HCT116 (cell line): ENCODE measurements around the gene ATF2. TPM values are rescaled to one million over a fixed set of nuclear protein-coding genes. Genes with fewer than 3 reads are reported as not detected.

Experiments
- ATAC-seq: fragments of 200-7000 bp; cut with Tn5 transposase; 2 replicates; pipeline ENCODE4 v1.9.1; 2020; ENCODE audit warnings: mild to moderate bottlenecking, moderate library complexity
- BruUV-seq: library from RNA; stranded (reverse); fragments of 400-500 nt; replicated peaks from 2 replicates; lab custom pipeline; 2021; lab: Mats Ljungman, UMichigan
- CTCF ChIA-PET: fragments of 300-600 bp; sonication (Branson Sonifier 250); formaldehyde crosslinking; loops from one replicate; lab custom pipeline; 2021; ENCODE audit warnings: antibody characterized with exemption; lab: Charles Lee
- POLR2A ChIA-PET: fragments of 300-600, 350-600 bp; sonication (Branson Sonifier 250); formaldehyde crosslinking; loops from one replicate; lab custom pipeline; 2021; ENCODE audit warnings: antibody characterized with exemption; lab: Charles Lee
- RAD21 ChIA-PET, 2 experiments: fragments of 300-600 bp; sonication (Branson Sonifier 250); formaldehyde crosslinking; loops; one replicate each; lab custom pipeline; 2023; ENCODE audit warnings: low total read pairs in 2 of 2; ENCODE audit not compliant: uncharacterized antibody in 2 of 2, unreplicated experiment in 2 of 2, low non-redundant PET in 1 of 2; lab: Charles Lee
- DNase-seq: peaks from one replicate; pipeline ENCODE4 v3.0.0-alpha.2; 2010; ENCODE audit warnings: low read depth, low spot score
- H2AFZ ChIP-seq: fragments of 200-600 bp; shearing (Covaris generic), sonication (generic); 2 replicates; pipeline ENCODE4 v1.6.1; 2017; ENCODE audit warnings: low read depth, mixed run types, mixed read lengths, antibody characterized with exemption, low read length; ENCODE audit not compliant: poor library complexity, severe bottlenecking
- H3K27ac ChIP-seq: 2 replicates; pipeline ENCODE4 v1.5.1; 2012; ENCODE audit warnings: low read depth, low read length
- H3K27me3 ChIP-seq: fragments of 200-600 bp; sonication (generic); 2 replicates; pipeline ENCODE4 v1.6.1; 2016; ENCODE audit warnings: mixed run types, low read length, mixed read lengths; ENCODE audit not compliant: insufficient read depth
- H3K36me3 ChIP-seq, 2 experiments: fragments of 200-500 bp in 1 of 2; fragments of 200-600 bp in 1 of 2; sonication (Bioruptor generic) in 1 of 2; sonication (generic) in 1 of 2; 2 replicates each; pipeline versions ENCODE4 v1.5.1 to v1.6.1; 2014 to 2016; ENCODE audit warnings: low read length in 2 of 2, inconsistent platforms in 1 of 2, mixed read lengths in 1 of 2, mixed run types in 1 of 2; ENCODE audit not compliant: insufficient read depth in 2 of 2, control insufficient read depth in 1 of 2
- H3K4me1 ChIP-seq, 2 experiments: fragments of 200-600 bp in 1 of 2; sonication (generic) in 1 of 2; 2 replicates each; pipeline versions ENCODE4 v1.5.1 to v1.6.1; 2012 to 2017; ENCODE audit warnings: low read length in 2 of 2, inconsistent platforms in 1 of 2, mild to moderate bottlenecking in 1 of 2, mixed read lengths in 1 of 2, mixed run types in 1 of 2, moderate library complexity in 1 of 2; ENCODE audit not compliant: insufficient read depth in 2 of 2, control insufficient read depth in 1 of 2
- H3K4me2 ChIP-seq: fragments of 200-600 bp; sonication (generic); 2 replicates; pipeline ENCODE4 v1.6.1; 2017; ENCODE audit warnings: mixed run types, low read length, mixed read lengths
- H3K4me3 ChIP-seq, 2 experiments: fragments of 200-600 bp in 1 of 2; sonication (generic) in 1 of 2; replicated peaks in 1 of 2; 2 replicates each; pipeline ENCODE4 v1.5.1; 2011 to 2016; ENCODE audit warnings: low read length in 2 of 2, control low read depth in 1 of 2, low read depth in 1 of 2, mild to moderate bottlenecking in 1 of 2, mixed read lengths in 1 of 2, mixed run types in 1 of 2
- H3K79me2 ChIP-seq: fragments of 200-600 bp; sonication (generic); 2 replicates; pipeline ENCODE4 v1.6.1; 2017; ENCODE audit warnings: mild to moderate bottlenecking, mixed run types, low read length, moderate library complexity, mixed read lengths; ENCODE audit not compliant: insufficient read depth
- H3K9ac ChIP-seq: fragments of 200-600 bp; sonication (generic); 2 replicates; pipeline ENCODE4 v1.6.1; 2016; ENCODE audit warnings: low read length, mixed read lengths
- H3K9me2 ChIP-seq: fragments of 200-600 bp; sonication (generic), shearing (Covaris generic); 2 replicates; pipeline ENCODE4 v1.6.1; 2017; ENCODE audit warnings: mixed run types, mild to moderate bottlenecking, moderate library complexity; ENCODE audit not compliant: insufficient read depth
- H3K9me3 ChIP-seq, 2 experiments: fragments of 200-500 bp in 1 of 2; fragments of 200-600 bp in 1 of 2; sonication (Bioruptor generic) in 1 of 2; sonication (generic) in 1 of 2; 2 replicates each; pipeline ENCODE4 v1.6.1; 2014 to 2017; ENCODE audit warnings: low read length in 2 of 2, mixed read lengths in 2 of 2, inconsistent platforms in 1 of 2, low read depth in 1 of 2, mild to moderate bottlenecking in 1 of 2, mixed run types in 1 of 2, moderate library complexity in 1 of 2; ENCODE audit not compliant: control insufficient read depth in 1 of 2, insufficient read depth in 1 of 2
- H4K20me1 ChIP-seq: fragments of 200-600 bp; sonication (generic), shearing (Covaris generic); 2 replicates; pipeline ENCODE4 v1.6.1; 2017; ENCODE audit warnings: mixed run types, mild to moderate bottlenecking, moderate library complexity; ENCODE audit not compliant: insufficient read depth
- CEBPB ChIP-seq: IDR thresholded peaks from 2 replicates; pipeline ENCODE4 v1.6.1; 2012; ENCODE audit warnings: low read depth
- EGR1 ChIP-seq: IDR thresholded peaks from 2 replicates; pipeline ENCODE4 v1.6.1; 2012; ENCODE audit warnings: low read depth
- EZH2 ChIP-seq: fragments of 200-600 bp; sonication (generic); IDR thresholded peaks from 2 replicates; pipeline ENCODE4 v1.6.1; 2017; ENCODE audit warnings: antibody characterized with exemption, mixed run types
- EZH2phosphoT487 ChIP-seq: fragments of 200-600 bp; IDR thresholded peaks from 2 replicates; pipeline ENCODE4 v1.6.1; 2018; ENCODE audit warnings: antibody characterized with exemption, borderline replicate concordance
- FOSL1 ChIP-seq: IDR thresholded peaks from 2 replicates; pipeline ENCODE4 v1.6.1; 2012; ENCODE audit warnings: low read depth
- JUND ChIP-seq: IDR thresholded peaks from 2 replicates; pipeline ENCODE4 v1.6.1; 2012
- MAX ChIP-seq: IDR thresholded peaks from 2 replicates; pipeline ENCODE4 v1.6.1; 2012
- REST ChIP-seq: IDR thresholded peaks from 2 replicates; pipeline ENCODE4 v1.6.1; 2012; ENCODE audit warnings: low read depth
- SIN3A ChIP-seq: IDR thresholded peaks from 2 replicates; pipeline ENCODE4 v1.6.1; 2012; ENCODE audit warnings: low read depth
- TCF7L2 ChIP-seq: IDR thresholded peaks from 2 replicates; pipeline ENCODE4 v1.7.0; 2011; ENCODE audit warnings: borderline replicate concordance, inconsistent platforms; ENCODE audit not compliant: insufficient read depth, insufficient read length; ENCODE audit errors: extremely low read depth
- YY1 ChIP-seq: IDR thresholded peaks from 2 replicates; pipeline ENCODE4 v1.6.1; 2011; ENCODE audit warnings: low read length, low read depth, moderate library complexity, mild to moderate bottlenecking; ENCODE audit not compliant: insufficient replicate concordance; ENCODE audit errors: extremely low read depth
- ZNF274 ChIP-seq: fragments of 200-500 bp; sonication (Bioruptor generic); IDR thresholded peaks from 2 replicates; pipeline ENCODE4 v1.6.1; 2014; ENCODE audit warnings: mild to moderate bottlenecking, low read depth, low read length, inconsistent platforms
- intact Hi-C: fragments of 100-400 bp; cut with micrococcal nuclease; formaldehyde crosslinking; loops from 2 replicates; pipeline ENCODE4 v1.10.0; 2022
- total RNA-seq: library from RNA; stranded (reverse); gene quantifications from one replicate; pipeline ENCODE4 v1.2.1, GENCODE V29; 2021; ENCODE audit not compliant: unreplicated experiment
- TF ChIP-seq, protein P1 (sequence below): IDR thresholded peaks from 2 replicates; pipeline ENCODE4 v1.6.1; 2011; ENCODE audit warnings: mild to moderate bottlenecking, low read length, moderate library complexity; ENCODE audit not compliant: insufficient replicate concordance; ENCODE audit errors: extremely low read depth

The ATF2 gene
- total RNA-seq, 1 experiment from 2014 or later, result 29.6 TPM

- Histone ChIP-seq H4K20me1 (no peaks in the 10 kb centered on the region), H3K4me1 (no peaks in the 10 kb centered on the region), H3K36me3 (no peaks in the 10 kb centered on the region), H3K4me3 (no peak overlapping the region), H3K79me2 (no peaks in the 10 kb centered on the region), H3K27ac (no peak overlapping the region), H3K9me2 (no peaks in the 10 kb centered on the region), H3K9ac (no peak overlapping the region), H3K9me3 (no peaks in the 10 kb centered on the region), H2AFZ (no peak overlapping the region), H3K4me2 (no peak overlapping the region), H3K27me3 (no peaks in the 10 kb centered on the region)
- no TSS peak for BruUV-seq
- CTCF ChIA-PET, result no interaction called here
- TF ChIP-seq SIN3A (no peak), FOSL1 (no peak), ZNF274 (no peak), EZH2 (no peak), TCF7L2 (no peak), MAX (no peak), REST (no peak), CEBPB (no peak), EGR1 (no peak), YY1 (no peak), EZH2phosphoT487 (no peak), JUND (no peak)
- TF ChIP-seq, protein P1, sequence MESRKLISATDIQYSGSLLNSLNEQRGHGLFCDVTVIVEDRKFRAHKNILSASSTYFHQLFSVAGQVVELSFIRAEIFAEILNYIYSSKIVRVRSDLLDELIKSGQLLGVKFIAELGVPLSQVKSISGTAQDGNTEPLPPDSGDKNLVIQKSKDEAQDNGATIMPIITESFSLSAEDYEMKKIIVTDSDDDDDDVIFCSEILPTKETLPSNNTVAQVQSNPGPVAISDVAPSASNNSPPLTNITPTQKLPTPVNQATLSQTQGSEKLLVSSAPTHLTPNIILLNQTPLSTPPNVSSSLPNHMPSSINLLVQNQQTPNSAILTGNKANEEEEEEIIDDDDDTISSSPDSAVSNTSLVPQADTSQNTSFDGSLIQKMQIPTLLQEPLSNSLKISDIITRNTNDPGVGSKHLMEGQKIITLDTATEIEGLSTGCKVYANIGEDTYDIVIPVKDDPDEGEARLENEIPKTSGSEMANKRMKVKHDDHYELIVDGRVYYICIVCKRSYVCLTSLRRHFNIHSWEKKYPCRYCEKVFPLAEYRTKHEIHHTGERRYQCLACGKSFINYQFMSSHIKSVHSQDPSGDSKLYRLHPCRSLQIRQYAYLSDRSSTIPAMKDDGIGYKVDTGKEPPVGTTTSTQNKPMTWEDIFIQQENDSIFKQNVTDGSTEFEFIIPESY, result no peak
- RAD21 ChIA-PET, result no interaction called here
- POLR2A ChIA-PET, result no interaction called here
- DNase-seq (no peak), ATAC-seq (no peak)
- intact Hi-C loops, result no loop called here
Observed at GRCh38 chr2:175025233-175025632, 142.8 kb downstream of the ATF2 start.
